ENCODE results near the gene RERE.
A peak's percentile ranks its signal among the peaks of the same experiment; 100 is the strongest.
"Not testable (repeated sequence)": the region's sequence is repeated elsewhere in the genome, so short reads cannot be mapped to it uniquely, and the experiment has no call there.

The RERE gene

DNA sequence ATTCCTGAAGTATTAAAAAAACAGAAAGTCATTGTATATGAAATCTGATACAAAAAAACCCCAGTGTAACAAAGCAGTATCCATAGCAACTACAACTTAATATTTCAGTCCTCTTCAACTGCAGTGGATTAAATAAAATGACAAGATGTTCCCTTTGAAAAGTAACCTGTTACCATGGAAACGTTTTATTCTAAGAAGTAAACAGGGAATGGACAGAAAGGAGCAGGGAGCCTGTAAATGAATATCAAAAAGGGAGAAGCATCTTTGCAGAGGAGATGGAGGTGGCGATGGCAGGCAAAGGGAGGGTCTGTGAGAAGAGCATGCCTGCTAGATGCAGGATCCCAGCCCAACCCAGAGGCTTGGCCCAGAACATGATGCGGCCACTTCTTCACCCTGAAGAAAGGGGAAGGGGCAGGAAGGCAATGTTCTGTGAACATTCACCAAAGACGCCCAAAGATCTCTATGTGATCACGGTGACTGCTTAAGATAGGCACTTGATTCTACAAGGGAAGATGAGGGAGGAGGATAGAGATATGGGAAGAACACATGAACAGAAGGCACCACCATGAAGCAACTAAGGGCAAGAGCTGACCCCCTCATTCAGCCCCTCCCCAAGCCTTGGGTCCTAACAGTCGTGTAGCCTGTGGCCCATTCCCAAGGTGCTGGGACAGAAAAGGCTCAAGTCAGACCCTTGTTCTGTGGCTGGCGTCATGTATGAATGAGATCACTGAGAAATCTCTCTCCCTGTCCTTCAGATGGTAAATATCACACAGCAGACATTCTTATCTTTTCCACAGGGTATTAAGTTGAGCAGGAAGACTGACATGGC lies 299.6 kb downstream of the RERE start:
- no peak for DNase-seq (ENCODE audit: low read depth in 2 of 2)

DNA sequence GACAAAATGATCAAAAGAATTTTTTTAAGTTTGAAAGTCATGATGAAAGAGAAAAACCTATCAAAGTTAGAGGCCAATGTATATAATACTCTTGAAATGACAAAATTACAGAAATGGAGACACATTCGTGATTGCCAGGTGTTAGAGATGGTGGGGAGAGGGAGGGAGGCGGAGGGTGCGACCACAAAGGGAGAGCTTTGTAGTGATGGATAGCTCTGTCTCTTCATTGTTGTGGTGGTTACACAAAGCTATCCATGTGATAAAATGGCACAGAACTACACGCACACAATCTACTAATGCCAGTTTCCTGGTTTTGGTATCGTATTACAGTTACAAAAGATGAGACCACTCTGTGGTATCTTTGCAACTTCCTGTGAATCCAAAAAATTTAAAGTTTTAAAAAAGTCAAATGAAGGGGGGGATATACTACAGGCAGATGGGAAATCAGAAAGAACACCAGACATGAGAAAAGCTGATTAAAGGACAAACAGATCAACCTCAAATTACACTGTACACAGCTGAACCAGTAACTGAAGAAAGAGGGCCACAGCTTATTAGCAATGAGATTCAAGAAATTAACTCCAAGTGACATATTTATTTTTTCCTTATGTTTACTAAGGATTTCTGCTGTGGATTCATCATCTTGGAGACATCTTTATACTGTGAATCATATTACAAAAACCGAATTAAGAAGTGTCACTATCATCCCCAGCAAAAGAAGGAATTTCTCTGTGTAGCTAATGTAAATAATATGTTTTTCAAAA lies 300.5 kb downstream of the RERE start:
- peak; percentile 31 to 40 for DNase-seq (ENCODE audit: low read depth in 2 of 2)

DNA sequence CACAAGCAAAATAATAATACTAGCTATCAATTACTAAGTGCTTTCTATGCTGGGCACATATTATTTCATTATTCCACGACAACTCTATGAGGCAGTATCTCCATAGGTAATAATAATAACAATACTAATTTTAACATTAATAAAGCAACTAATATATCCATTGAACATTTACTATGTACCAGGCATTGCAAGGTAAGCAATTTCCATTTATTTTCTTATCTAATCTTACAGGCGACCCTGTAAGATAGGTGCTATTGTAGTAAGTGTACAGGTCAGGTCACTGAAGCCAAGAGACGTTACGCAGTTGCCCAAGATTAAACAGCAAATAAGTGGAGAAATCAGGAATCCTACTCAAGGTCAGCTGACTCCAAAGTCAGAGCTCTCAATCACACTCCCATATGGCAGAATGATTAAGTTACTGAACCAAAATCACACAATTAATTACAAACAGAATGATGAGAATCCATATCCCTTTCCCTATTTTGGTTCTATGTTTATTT lies 301.1 kb downstream of the RERE start:
- DNase-seq (ENCODE audit: low read depth in 2 of 2), result no peak

DNA sequence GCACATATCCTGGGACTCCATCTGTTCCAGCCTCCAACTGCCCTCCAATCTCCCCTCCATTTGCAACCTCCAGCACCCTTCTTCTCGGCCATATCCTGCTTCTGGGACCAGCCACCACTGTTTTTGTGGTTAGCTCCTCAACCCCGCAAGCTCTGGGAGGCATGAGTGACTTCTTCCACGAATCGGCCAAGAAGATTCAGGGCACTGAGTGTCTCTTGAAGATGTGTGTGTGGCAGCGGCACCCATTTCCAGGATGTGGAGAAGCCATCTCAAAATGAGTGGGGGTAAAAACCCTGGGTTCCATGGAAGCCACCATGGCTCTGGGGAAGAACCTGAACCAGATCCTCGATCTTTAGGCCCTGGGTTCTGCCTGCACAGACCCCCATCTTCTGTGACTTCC lies 304.9 kb downstream of the RERE start:
- no peak for DNase-seq (ENCODE audit: low read depth in 2 of 2)

DNA sequence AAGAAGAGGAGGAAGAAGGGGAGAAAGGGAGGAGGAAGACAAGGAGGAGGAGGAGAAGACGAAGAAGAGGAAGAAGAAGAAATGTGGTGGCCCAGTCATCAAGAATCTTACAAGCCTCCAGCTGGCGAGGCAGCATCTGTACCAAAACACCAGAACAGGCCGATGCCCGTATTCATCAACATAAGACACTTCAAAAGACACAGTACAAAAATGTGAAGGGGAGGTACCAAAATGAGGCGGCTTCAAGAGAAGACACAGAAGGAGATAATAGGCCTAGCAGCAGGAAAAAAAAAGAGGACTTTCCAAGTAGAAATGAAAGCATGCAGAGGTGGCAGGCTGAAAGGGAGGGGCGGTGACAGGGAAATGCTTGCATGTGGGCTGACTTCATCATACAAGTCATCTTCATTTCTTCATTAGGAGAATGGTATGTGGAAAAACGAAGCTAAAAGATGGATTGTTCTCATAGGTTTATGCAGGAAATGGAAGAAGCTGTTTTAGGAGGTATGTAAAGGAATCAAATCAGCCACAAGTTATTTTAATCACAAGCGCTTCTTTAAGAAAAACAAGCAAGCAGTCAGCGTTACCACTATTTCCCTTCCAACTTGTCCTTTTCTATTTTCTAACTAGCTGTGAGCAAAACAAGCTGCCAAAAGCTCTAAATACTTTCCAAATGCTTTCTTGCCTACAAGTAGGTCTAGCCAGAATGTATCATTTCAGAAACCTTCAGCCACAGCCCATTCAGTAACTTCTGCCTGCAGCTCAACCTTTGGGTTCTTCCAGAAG lies 307.2 kb downstream of the RERE start:
- DNase-seq (ENCODE audit: low read depth in 2 of 2), result peak; percentile 73 to 77

DNA sequence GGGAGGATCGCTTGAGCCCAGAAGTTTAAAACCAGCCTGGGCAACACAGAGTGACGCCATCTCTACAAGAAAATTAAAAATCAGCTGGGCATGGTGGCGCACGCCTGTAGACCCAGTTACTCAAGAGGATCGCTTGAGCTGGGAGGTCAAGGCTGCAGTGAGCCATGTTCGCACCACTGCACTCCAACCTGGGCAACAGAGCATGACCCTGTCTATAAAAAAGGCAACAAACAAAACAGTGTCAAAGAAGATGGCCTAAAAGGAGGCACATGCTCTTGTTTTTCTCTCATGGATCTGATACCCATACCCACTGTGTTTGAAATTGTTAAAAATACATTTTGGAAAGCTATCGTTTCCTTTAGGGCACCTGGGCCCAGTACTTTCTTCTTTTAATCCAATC lies 307.9 kb downstream of the RERE start:
- no peak for DNase-seq (ENCODE audit: low read depth in 2 of 2)

DNA sequence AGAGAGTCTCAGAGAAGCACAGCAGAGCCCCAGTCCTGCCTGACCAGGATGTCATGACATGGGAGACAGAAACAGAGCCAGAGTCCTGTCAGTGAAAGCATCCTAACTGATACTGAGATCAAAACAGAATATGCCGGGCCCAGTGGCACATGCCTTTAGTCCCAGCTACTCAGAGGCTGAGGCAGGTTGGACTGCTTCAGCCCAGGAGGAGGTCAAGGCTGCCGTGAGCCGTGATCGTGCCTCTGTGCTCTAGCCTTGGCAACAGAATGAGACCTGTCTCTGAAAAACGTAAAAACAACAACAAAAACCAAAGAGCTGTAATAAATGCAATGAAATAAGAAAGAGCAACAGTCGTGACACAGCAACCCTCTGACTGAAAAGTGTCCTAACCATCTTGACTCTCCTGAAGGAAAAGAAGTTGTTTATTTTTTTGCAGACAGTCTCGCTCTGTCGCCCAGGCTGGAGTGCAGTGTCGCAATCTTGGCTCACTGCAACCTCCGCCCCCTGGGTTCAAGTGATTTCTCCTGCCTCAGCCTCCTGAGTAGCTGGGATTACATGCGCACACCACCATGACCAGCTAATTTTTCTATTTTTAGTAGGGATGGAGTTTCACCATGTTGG lies 310.3 kb downstream of the RERE start:
- no peak for DNase-seq (ENCODE audit: low read depth in 2 of 2)

DNA sequence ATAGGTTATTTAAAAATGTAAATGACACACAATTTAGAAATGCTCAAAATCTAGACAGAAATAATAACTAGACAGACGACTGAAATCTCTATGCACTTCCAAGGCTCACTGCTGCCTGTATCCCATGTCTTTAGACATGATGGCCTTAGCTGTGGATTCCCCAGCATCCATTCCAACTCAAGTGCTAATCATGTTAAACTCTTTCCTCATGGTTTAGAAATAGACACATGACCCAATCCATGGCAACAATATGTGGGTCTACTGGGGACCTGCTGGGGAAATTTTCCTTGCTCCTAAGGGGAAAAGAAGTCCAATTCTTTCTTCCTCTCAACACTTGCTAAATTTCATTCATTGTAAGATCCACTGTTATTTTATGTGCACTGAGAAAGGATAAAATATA lies 311.0 kb downstream of the RERE start:
- no peak for DNase-seq (ENCODE audit: low read depth in 2 of 2)

DNA sequence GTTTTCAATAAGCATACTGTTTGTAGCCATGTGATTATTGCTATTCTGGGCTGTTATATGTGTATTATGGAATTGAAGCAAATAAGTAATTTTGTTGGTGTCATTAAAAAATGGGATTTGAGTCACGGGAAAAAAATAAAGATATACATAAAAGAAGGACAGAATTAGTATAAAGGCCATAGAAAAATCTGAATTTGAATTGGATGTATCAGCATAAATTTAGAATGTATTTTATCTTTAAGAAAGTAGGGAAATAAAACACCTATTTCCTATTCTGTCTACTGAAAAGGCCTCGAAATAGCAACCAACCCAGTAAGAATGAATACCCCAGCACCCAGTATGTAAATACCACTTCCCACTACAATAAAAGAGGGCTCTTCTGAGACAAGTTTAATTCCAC lies 313.6 kb downstream of the RERE start:
- no peak for DNase-seq (ENCODE audit: low read depth in 2 of 2)

DNA sequence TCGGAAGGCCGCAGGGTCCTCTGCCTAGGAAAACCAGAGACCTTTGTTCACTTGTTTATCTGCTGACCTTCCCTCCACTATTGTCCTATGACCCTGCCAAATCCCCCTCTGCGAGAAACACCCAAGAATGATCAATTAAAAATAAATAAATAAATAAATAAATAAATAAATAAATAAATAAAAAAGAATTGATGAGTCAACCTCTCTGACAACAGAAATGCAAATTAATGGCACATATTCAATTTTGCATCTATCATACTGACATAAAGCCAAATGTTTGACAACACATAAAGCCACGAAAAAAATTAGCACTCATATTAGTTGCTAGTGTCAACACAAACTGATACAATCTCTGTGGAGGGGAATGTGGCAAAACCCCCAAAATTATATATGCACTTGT lies 314.5 kb downstream of the RERE start:
- DNase-seq (ENCODE audit: low read depth in 2 of 2), result not testable (repeated sequence)

DNA sequence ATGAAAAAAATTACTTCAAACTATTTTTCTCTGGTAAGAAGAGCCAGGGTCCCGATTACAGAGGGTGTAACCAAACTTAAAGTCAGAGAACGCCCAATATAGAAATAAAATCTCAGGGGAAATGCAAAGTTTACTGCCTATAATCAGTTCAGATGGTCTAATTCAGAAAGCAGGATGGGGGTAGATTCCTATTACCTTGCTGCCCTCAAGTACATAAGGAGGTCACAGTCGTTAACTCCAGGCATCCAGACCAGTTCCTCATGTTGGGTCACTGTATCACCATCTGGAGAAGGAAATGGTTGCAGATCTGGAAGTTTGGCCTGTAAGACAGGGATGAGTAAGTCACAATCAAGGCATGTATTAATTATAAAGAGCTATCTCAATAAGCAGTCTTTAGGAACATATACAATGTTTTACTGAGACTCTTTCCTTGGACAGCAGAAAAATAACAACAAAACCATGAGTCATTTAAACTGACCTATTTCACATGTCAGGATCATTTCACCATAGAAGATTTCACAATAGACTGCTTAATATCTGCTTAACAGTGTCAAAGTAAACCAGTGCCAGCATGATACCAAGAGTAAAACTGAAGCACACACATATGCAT lies 320.1 kb downstream of the RERE start:
- no peak for DNase-seq (ENCODE audit: low read depth in 2 of 2)

DNA sequence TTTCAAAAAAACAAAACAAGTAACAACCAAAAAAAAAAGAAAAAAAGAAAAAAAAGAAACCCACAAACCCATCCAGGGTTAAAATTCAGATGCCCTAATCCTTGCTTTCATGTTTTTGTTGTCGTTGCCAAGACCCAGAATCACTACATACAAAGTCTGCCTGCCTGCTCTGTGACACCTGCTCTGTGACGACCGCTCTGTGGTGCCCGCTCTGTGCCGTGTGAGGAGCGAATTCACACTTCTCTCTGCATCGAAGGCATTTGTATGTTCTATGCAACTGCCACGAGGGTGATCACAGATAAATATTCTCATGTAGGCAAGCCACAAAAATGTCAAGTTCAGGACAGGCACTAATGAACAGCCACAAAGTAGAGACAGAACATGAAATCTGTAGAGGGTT lies 321.0 kb downstream of the RERE start:
- no peak for DNase-seq (ENCODE audit: low read depth in 2 of 2)

DNA sequence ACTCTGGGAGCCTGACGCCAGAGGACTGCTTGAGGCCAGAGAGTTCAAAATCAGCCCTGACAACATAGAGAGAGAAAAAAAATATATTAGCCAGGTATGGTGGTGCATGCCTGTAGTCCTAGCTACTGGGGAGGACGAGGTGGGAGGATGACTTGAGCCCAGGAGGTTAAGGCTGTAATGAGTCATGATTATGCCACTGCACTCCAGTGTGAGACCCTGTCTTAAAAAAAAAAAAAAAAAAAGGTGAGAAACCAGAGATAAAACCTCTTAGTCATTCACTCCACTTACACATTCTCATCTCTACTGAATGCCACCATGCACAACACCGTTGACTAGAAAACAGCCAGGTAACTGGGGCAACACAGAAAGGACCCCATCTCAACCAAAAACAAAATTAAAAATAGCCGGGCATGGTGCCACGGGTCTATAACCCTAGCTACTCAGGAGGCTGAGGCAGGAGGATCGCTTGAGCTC lies 321.5 kb downstream of the RERE start:
- DNase-seq (ENCODE audit: low read depth in 2 of 2), result no peak

DNA sequence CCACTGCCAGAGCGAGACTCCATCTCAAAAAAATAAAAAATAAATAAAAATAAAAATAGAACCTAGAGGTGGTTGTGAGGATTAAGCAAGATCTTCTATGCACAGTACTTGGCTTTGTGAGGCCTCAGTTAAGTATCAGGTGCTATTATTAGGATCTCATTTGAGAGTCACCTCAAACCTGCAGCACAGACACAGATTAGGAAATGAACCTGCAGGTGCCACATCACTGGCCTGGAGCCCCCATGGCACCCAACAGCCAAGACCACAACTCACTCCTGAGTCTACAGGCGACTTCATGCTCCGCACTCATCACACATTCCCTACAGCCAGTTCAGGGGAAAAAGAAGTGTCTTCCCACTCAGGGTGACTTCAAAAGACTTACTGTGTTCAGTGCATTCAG lies 322.8 kb downstream of the RERE start:
- no peak for DNase-seq (ENCODE audit: low read depth in 2 of 2)

DNA sequence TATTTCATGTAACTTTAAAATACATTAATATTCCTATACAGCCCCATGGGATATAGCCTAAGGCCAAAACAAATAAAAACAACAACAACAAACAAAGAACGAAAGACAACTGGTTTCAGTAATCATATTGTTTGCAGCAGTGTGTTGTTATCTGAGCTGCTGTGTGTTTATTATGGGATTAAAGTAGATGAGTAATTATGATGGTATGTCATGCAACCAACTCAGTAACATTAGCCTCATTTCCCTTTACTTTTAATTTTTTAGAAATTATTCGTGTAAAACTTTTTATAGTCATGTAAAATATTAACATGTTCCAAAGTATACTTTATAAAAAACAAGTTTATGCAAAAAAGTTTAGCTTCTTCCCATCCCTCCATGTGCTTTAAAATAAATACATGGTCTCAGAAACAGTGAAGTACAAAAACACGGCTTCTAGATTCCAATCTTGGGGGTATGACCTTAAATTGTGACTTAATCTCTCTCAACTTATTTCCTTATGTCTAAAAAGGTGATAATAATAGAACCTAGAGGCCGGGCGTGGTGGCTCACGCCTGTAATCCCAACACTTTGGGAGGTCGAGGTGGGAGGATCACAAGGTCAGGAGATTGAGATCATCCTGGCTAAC lies 323.4 kb downstream of the RERE start:
- DNase-seq (ENCODE audit: low read depth in 2 of 2), result no peak

DNA sequence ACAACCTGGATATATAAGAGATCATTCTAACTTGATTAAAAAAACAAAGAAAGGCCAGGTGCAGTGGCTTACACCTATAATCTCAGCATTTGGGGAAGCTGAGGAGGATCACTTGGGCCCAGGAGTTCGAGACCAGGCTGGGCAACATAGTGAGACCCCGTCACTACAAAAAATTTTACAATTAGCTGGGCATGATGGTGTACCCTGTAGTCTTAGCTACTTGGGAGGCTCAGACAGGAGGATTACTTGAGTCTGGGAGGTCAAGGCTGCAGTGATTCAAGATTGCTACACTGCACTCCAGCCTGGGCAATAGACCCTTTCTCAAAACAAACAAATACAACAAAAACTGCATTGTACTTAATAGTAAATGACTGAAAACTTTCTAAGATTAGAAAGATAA lies 330.2 kb downstream of the RERE start:
- DNase-seq (ENCODE audit: low read depth in 2 of 2), result no peak

DNA sequence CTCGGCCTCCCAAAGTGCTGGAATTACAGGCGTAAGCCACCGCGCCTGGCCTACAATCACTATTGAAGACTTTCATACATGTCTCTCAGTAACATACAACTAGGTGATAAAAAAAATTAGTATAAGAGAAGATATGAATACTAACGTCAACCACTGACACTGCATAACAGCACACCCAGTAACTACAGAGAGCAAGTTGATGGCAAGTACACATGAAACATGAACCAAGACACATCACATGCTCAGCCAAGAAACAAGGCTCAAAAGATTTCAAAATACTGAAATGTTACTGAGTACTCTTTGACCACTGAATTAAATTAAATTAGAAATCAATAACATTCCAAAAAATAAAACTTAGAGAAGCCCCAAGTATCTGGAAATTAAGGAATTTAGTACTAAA lies 331.4 kb downstream of the RERE start:
- no peak for DNase-seq (ENCODE audit: low read depth in 2 of 2)

DNA sequence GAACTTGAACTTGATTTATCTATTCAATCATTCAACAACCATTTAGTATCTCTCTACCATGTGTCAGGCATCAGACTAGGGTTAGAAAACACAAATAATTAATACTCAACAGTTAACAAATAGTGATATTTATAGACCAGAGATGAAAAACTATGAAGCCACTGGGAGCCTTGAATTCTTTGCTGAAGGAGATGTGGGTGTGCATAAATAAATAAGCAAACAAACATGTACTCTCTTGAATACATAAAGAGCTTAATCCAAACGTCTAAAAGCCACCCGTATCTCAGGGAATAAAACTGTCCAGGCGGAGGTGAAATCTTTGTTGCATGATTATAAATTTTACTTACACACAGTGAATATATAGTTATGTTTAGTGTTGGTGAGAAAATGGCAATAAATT lies 333.9 kb downstream of the RERE start:
- DNase-seq (ENCODE audit: low read depth in 2 of 2), result no peak

DNA sequence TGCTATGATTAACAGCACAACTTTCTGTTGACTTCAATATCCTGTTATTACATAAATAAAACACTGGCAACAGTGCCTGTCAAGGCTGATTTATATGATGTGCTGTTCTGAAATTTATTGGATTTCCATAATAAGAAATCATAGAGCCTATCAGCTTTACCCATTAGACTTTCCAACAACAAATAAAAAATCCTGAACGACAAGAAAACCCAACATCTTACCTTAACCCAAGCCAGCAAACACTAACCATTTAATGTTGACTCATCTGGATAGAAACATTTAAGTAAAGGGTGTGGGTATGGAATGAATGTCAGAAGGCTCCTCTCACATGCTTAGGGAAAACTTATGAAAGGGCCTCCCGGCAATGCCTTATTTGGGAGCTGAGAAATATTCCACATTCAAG lies 334.5 kb downstream of the RERE start:
- DNase-seq (ENCODE audit: low read depth in 2 of 2), result no peak

DNA sequence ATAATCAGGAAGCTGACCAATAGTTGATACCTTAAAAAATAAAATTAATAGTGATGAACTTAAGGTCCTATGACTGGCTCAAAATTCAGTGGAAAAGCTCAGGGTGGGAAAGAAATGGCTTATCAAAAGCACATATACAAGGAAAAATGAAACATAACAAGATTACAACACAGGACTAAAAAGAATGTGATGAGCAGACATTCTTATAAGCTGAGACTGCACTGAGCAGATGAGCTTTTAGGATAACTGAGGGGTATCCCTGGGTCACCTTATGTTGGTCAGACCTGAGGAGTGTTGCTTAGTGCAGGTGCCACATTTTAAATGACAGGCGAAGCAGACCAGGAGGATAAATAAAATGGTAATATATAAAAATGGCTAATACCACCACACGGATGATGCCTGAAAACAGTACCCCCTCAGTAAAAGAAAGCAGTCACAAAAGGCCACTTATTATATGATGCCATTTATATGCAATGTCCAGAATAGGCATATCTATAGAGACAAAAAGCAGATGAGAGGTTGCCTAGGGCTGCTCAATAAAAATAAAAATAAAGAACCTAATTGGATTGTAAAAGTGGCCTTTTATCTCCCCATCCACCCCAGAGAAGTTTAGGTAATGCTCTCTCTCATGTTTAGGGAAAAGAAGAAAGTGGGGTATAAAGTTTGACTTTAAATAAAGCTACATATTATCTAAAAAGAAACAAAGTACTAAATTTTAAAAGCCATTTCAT lies 335.6 kb downstream of the RERE start:
- no peak for DNase-seq (ENCODE audit: low read depth in 2 of 2)
